RCC 7860 (cell line): ENCODE results near the gene YPEL3.

Experiments used
- DNase-seq: peaks from one replicate; pipeline ENCODE4 v3.0.0-alpha.2; 2015; ENCODE audit warnings: low spot score
- FAIRE-seq: peaks from 2 replicates; lab custom pipeline; 2012; peaks lifted over from hg19 to GRCh38; lab: Jason Lieb, UNC

YPEL3 gene

GRCh38 chr16:30075503-30076275, 20.3 kb downstream of the YPEL3 start, which contains the start of gene PPP4C:
Gene PPP4C (plus strand): TSS chr16:30075994. CDS start chr16:30076378, 384 bp downstream.
- peak; percentile 76 for DNase-seq
- FAIRE-seq = no peak

GRCh38 chr16:30070490-30070889, 25.5 kb downstream of the YPEL3 start:
- FAIRE-seq (no peak), DNase-seq (no peak)

GRCh38 chr16:30069611-30070462, 26.2 kb downstream of the YPEL3 start:
- no peak for FAIRE-seq
- DNase-seq = no peak

- no peak for DNase-seq
- FAIRE-seq = no peak
Measured at GRCh38 chr16:30068750-30069610, 27.0 kb downstream of the YPEL3 start.

- FAIRE-seq (no peak), DNase-seq (no peak)
Measured at GRCh38 chr16:30068333-30068732, 27.7 kb downstream of the YPEL3 start.

GRCh38 chr16:30067584-30067916, 28.5 kb downstream of the YPEL3 start:
- no peak for DNase-seq
- no peak for FAIRE-seq

GRCh38 chr16:30066761-30067583, 29.0 kb downstream of the YPEL3 start:
- FAIRE-seq (no peak), DNase-seq (no peak)

GRCh38 chr16:30065943-30066760, 29.9 kb downstream of the YPEL3 start:
- FAIRE-seq (no peak), DNase-seq (peak; percentile 21)

- DNase-seq = peak; percentile 96
- peak; percentile 75 for FAIRE-seq
Measured at GRCh38 chr16:30065102-30065942, 30.7 kb downstream of the YPEL3 start, which contains the start of gene ALDOA. Gene ALDOA (plus strand): TSS chr16:30065760. CDS start chr16:30066898, 1,138 bp downstream.

GRCh38 chr16:30064729-30065101, 31.3 kb downstream of the YPEL3 start:
- DNase-seq (no peak), FAIRE-seq (no peak)

- FAIRE-seq = no peak
Measured at GRCh38 chr16:30063893-30064728, 31.9 kb downstream of the YPEL3 start.

GRCh38 chr16:30063278-30063892, 32.6 kb downstream of the YPEL3 start:
- no peak for DNase-seq
- FAIRE-seq = no peak

More at GRCh38 chr16:30063893-30064728, 31.9 kb downstream of the YPEL3 start:
- DNase-seq = peak; percentile 38

- FAIRE-seq (no peak), DNase-seq (no peak)
Measured at GRCh38 chr16:30060836-30061554, 35.0 kb downstream of the YPEL3 start.

GRCh38 chr16:30060346-30060745, 35.7 kb downstream of the YPEL3 start:
- no peak for FAIRE-seq
- DNase-seq = no peak

GRCh38 chr16:30054959-30055553, 41.0 kb downstream of the YPEL3 start:
- no peak for DNase-seq
- FAIRE-seq = no peak

GRCh38 chr16:30054451-30054850, 41.6 kb downstream of the YPEL3 start:
- DNase-seq (no peak), FAIRE-seq (no peak)
